Rectal smooth muscle tissue (tissue), 1 donor: Measurements from ENCODE around the gene NKD2.

ENCODE experiments used
- H3K27ac ChIP-seq: one replicate; pipeline ENCODE4 v1.7.0; 2013; ENCODE audit warnings: low read depth, low read length, inconsistent platforms
- H3K27me3 ChIP-seq: one replicate; pipeline ENCODE4 v1.7.0; 2013; ENCODE audit warnings: low read length; ENCODE audit not compliant: control insufficient read depth, insufficient read depth
- H3K36me3 ChIP-seq: one replicate; pipeline ENCODE4 v1.7.0; 2013; ENCODE audit warnings: low read length; ENCODE audit not compliant: control insufficient read depth, insufficient read depth
- H3K4me1 ChIP-seq: one replicate; pipeline ENCODE4 v1.7.0; 2013; ENCODE audit warnings: low read length; ENCODE audit not compliant: control insufficient read depth, insufficient read depth
- H3K4me3 ChIP-seq: one replicate; pipeline ENCODE4 v1.7.0; 2013; ENCODE audit warnings: low read length
- H3K9ac ChIP-seq: one replicate; pipeline ENCODE4 v1.7.0; 2013; ENCODE audit warnings: low read length

The NKD2 gene

GRCh38 chr5:1086871-1087270 is 78.3 kb downstream of the NKD2 start:
- Histone ChIP-seq H3K4me3 (no peak overlapping the region), H3K27ac (no peak overlapping the region), H3K27me3 (no peaks in the 10 kb centered on the region), H3K36me3 (peaks cover 49% of the 10 kb centered on the region), H3K4me1 (no peaks in the 10 kb centered on the region), H3K9ac (no peak overlapping the region)

GRCh38 chr5:1087428-1087827 is 78.8 kb downstream of the NKD2 start:
- H3K27me3 ChIP-seq = no peaks in the 10 kb centered on the region
- H3K27ac ChIP-seq = no peak overlapping the region
- peaks cover 49% of the 10 kb centered on the region for H3K36me3 ChIP-seq
- no peaks in the 10 kb centered on the region for H3K4me1 ChIP-seq
- H3K4me3 ChIP-seq = no peak overlapping the region
- H3K9ac ChIP-seq = no peak overlapping the region

DNA sequence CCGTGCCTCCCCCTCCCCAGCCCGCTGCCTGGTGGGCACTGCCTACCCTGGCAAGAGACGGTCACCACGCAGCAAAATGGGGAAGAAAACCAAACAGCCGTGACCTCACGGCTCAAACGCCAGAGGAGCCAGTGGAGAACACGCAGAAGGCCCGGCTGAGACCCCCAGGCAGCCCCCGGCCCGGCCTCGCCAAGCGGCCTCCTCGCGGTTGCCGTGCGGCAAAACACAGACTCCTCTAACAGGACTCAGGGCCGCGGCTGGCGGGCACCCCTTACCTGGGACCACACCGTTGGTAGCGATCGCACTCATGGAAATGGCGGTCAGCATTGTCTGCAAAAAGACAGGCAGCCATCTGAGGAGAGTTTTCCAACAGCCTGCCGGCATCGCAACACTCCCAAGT is 79.4 kb downstream of the NKD2 start:
- H3K27me3 ChIP-seq = no peaks in the 10 kb centered on the region
- no peak overlapping the region for H3K4me3 ChIP-seq
- H3K4me1 ChIP-seq = no peaks in the 10 kb centered on the region
- no peak overlapping the region for H3K27ac ChIP-seq
- no peak overlapping the region for H3K9ac ChIP-seq
- peaks cover 52% of the 10 kb centered on the region for H3K36me3 ChIP-seq
